Measurements from ENCODE around the gene SDK1.

SDK1 gene

DNA sequence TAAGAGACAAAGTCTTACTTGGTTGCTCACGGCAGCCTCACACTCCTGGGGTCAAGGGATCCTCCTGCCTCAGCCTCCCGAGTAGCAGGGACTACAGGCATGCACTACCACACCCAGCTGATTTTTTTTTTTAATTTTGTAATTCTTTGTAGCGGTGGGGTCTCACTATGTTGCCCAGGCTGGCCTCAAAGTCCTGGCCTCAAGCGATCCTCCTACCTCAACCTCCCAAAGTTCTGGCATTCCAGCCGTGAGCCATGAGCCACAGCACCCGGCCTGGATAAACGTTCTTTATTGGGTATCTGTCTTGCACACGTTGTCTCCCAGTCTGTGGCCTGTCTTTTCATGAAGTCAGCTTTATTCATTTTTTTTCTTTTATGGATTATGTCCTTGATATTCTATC is 744.9 kb downstream of the SDK1 start:
- TF ChIP-seq, protein P1, sequence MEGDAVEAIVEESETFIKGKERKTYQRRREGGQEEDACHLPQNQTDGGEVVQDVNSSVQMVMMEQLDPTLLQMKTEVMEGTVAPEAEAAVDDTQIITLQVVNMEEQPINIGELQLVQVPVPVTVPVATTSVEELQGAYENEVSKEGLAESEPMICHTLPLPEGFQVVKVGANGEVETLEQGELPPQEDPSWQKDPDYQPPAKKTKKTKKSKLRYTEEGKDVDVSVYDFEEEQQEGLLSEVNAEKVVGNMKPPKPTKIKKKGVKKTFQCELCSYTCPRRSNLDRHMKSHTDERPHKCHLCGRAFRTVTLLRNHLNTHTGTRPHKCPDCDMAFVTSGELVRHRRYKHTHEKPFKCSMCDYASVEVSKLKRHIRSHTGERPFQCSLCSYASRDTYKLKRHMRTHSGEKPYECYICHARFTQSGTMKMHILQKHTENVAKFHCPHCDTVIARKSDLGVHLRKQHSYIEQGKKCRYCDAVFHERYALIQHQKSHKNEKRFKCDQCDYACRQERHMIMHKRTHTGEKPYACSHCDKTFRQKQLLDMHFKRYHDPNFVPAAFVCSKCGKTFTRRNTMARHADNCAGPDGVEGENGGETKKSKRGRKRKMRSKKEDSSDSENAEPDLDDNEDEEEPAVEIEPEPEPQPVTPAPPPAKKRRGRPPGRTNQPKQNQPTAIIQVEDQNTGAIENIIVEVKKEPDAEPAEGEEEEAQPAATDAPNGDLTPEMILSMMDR (IDR thresholded peaks at IDR 0.05), result no peak
- Histone ChIP-seq H3K4me3 (ENCODE audit: low read depth, low read length) (no peak overlapping the region), H3K79me2 (no peaks in the 10 kb centered on the region), H3K27ac (no peak overlapping the region), H3K4me1 (no peaks in the 10 kb centered on the region), H3K9ac (no peak overlapping the region), H2AFZ (no peak overlapping the region), H3K4me2 (ENCODE audit: low read length) (no peak overlapping the region), H3K27me3 (ENCODE audit: control insufficient read depth, insufficient read depth, low read length) (no peaks in the 10 kb centered on the region), H3K9me3 (ENCODE audit: control insufficient read depth, low read length) (no peaks in the 10 kb centered on the region), H3K36me3 (ENCODE audit: control insufficient read depth, insufficient read depth, low read length) (no peaks in the 10 kb centered on the region)

DNA sequence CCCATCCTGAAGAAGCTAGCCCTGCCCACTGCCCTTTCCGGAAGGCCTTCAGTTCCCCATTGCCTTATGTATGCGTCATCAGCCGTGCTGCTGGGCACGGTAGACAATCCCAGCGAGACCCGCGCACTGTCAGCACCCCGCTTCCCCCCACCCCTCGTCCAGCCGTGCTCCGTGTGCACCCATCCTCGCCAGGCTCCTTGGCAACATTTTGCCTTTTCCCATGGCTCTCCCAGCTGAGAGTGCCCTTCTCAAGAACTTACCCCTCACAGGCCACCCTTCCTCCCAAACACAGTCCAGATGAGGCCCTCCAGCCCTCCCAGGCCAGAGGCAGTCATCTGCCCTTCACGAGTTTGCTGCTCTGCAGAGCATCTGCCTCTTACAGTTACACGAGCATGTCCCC is 747.3 kb downstream of the SDK1 start:
- Histone ChIP-seq H2AFZ (no peak overlapping the region), H3K4me3 (ENCODE audit: low read depth, low read length) (no peak overlapping the region), H3K4me2 (ENCODE audit: low read length) (no peak overlapping the region), H3K36me3 (ENCODE audit: control insufficient read depth, insufficient read depth, low read length) (no peaks in the 10 kb centered on the region), H3K9ac (no peak overlapping the region), H3K4me1 (no peaks in the 10 kb centered on the region), H3K79me2 (no peaks in the 10 kb centered on the region), H3K27me3 (ENCODE audit: control insufficient read depth, insufficient read depth, low read length) (no peaks in the 10 kb centered on the region), H3K27ac (no peak overlapping the region), H3K9me3 (ENCODE audit: control insufficient read depth, low read length) (no peaks in the 10 kb centered on the region)
- TF ChIP-seq, protein P1 (IDR thresholded peaks at IDR 0.05), result no peak

DNA sequence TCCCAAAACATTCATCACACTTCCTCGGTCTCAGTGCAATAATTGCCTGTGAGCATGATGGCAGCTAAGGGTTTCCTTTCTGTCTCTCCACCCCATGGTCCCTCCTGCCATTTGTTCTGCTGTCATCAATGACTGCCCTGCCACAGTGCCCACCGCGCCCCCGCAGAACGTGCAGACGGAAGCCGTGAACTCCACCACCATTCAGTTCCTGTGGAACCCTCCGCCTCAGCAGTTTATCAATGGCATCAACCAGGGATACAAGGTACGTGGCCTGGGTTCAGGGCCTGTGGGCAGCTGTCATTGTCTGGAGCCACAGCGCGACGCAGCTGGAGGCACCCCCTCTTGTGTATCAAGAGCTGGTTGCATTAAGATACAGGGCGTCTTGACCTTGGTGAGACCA is 748.1 kb downstream of the SDK1 start:
- H3K4me3 ChIP-seq (ENCODE audit: low read depth, low read length), result no peak overlapping the region
- no peaks in the 10 kb centered on the region for H3K79me2 ChIP-seq
- TF ChIP-seq, protein P1 (IDR thresholded peaks at IDR 0.05), result no peak
- no peaks in the 10 kb centered on the region for H3K27me3 ChIP-seq (ENCODE audit: control insufficient read depth, insufficient read depth, low read length)
- no peak overlapping the region for H3K27ac ChIP-seq
- no peaks in the 10 kb centered on the region for H3K4me1 ChIP-seq
- H3K9me3 ChIP-seq (ENCODE audit: control insufficient read depth, low read length), result no peaks in the 10 kb centered on the region
- no peaks in the 10 kb centered on the region for H3K36me3 ChIP-seq (ENCODE audit: control insufficient read depth, insufficient read depth, low read length)
- H3K4me2 ChIP-seq (ENCODE audit: low read length), result no peak overlapping the region
- no peak overlapping the region for H3K9ac ChIP-seq
- no peak overlapping the region for H2AFZ ChIP-seq

DNA sequence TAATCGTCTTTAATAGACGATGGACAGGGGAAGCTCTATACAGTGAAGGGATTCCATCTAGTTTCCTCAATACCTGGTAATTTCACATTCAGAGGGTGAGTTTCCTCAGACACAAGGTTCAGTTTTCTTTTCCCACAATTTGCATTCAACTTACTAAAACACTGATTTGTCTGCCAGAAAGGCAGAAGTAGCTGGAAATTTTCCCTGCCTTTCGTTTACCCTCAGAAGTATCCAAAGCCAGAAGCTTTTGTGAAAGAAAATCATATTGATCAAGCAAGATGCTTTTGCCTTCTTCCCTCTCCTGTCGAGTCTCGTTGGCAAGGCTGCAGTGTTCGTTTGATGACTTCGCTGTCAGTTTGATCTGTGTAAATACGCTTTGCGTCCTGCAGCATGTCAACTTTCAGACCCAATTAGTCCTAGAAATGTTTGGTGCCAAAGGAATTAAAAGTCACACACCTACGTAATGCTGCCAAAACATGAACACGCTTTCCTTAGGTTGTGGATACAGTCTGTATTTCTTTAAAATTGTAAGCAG is 749.1 kb downstream of the SDK1 start:
- no peaks in the 10 kb centered on the region for H3K4me1 ChIP-seq
- H2AFZ ChIP-seq, result no peak overlapping the region
- no peak overlapping the region for H3K27ac ChIP-seq
- no peaks in the 10 kb centered on the region for H3K36me3 ChIP-seq (ENCODE audit: control insufficient read depth, insufficient read depth, low read length)
- TF ChIP-seq, protein P1 (IDR thresholded peaks at IDR 0.05), result no peak
- no peak overlapping the region for H3K4me2 ChIP-seq (ENCODE audit: low read length)
- no peak overlapping the region for H3K9ac ChIP-seq
- no peaks in the 10 kb centered on the region for H3K27me3 ChIP-seq (ENCODE audit: control insufficient read depth, insufficient read depth, low read length)
- H3K4me3 ChIP-seq (ENCODE audit: low read depth, low read length), result no peak overlapping the region
- no peaks in the 10 kb centered on the region for H3K9me3 ChIP-seq (ENCODE audit: control insufficient read depth, low read length)
- no peaks in the 10 kb centered on the region for H3K79me2 ChIP-seq

DNA sequence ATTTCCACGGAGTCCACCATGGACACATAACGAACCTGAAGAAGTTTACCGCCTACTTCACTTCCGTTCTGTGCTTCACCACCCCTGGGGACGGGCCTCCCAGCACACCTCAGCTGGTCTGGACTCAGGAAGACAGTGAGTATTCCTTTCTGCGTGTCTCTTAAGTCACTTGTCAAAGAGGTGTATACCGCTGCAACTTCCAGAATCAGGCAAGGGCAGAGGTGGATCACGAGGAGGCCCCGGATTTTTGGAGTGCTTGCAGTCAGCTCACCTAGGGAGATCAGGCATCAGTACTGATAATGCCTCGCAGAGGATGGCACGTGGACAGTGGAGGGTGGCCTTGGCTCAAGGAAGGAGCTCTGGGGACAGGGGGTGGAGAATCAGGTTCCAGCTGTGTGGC is 750.6 kb downstream of the SDK1 start:
- Histone ChIP-seq H3K4me2 (ENCODE audit: low read length) (no peak overlapping the region), H3K27ac (no peak overlapping the region), H3K9me3 (ENCODE audit: control insufficient read depth, low read length) (no peaks in the 10 kb centered on the region), H3K27me3 (ENCODE audit: control insufficient read depth, insufficient read depth, low read length) (no peaks in the 10 kb centered on the region), H3K4me1 (no peaks in the 10 kb centered on the region), H3K36me3 (ENCODE audit: control insufficient read depth, insufficient read depth, low read length) (no peaks in the 10 kb centered on the region), H3K9ac (no peak overlapping the region), H3K79me2 (no peaks in the 10 kb centered on the region), H2AFZ (no peak overlapping the region), H3K4me3 (ENCODE audit: low read depth, low read length) (no peak overlapping the region)
- TF ChIP-seq, protein P1 (IDR thresholded peaks at IDR 0.05), result no peak

Measured in parathyroid adenoma (tissue), 2 donors.